SK-N-SH treated with all-trans-retinoic acid at 6 μM for 48 hours (cell line): ENCODE results near the gene CCDC177.

ENCODE experiments used
- ARNTL ChIP-seq: fragments of 450-650 bp; formaldehyde crosslinking; IDR thresholded peaks from 2 replicates; pipeline ENCODE4 v1.5.0; 2020; ENCODE audit warnings: low read depth, mild to moderate bottlenecking, moderate library complexity, borderline replicate concordance
- BACH2 ChIP-seq: fragments of 250-450 bp; sonication (Bioruptor Pico); IDR thresholded peaks from 2 replicates; pipeline ENCODE4 v1.9.0; 2021; ENCODE audit warnings: mild to moderate bottlenecking, borderline replicate concordance
- GLIS3 ChIP-seq: fragments of 250-450 bp; sonication (Bioruptor Pico); IDR thresholded peaks from 2 replicates; pipeline ENCODE4 v1.5.0; 2020; ENCODE audit warnings: mild to moderate bottlenecking, moderate library complexity
- PPARA ChIP-seq: fragments of 250-450 bp; sonication (Bioruptor Pico); IDR thresholded peaks from 2 replicates; pipeline ENCODE4 v1.5.0; 2020; ENCODE audit warnings: mild to moderate bottlenecking, borderline replicate concordance
- RARB ChIP-seq: fragments of 250-450 bp; sonication (Bioruptor Pico); IDR thresholded peaks from 2 replicates; pipeline ENCODE4 v1.8.0; 2021; ENCODE audit warnings: mild to moderate bottlenecking, moderate library complexity
- TCF4 ChIP-seq: fragments of 250-450 bp; sonication (Bioruptor Pico); IDR thresholded peaks from 2 replicates; pipeline ENCODE4 v1.8.0; 2021; ENCODE audit warnings: mild to moderate bottlenecking, moderate library complexity, borderline replicate concordance
- ZC3H10 ChIP-seq: fragments of 250-450 bp; sonication (Bioruptor Pico); IDR thresholded peaks from 2 replicates; pipeline ENCODE4 v1.5.1; 2021; ENCODE audit warnings: mild to moderate bottlenecking, moderate library complexity
- ZFP30 ChIP-seq: fragments of 450-650 bp; formaldehyde crosslinking; IDR thresholded peaks from 2 replicates; pipeline ENCODE4 v1.5.0; 2022; ENCODE audit warnings: mild to moderate bottlenecking, moderate library complexity
- ZNF8 ChIP-seq: fragments of 450-650 bp; formaldehyde crosslinking; IDR thresholded peaks from 2 replicates; pipeline ENCODE4 v1.5.0; 2020; ENCODE audit warnings: mild to moderate bottlenecking, moderate library complexity
- TF ChIP-seq, protein P1 (sequence below): fragments of 250-450 bp; sonication (Bioruptor Pico); IDR thresholded peaks from 2 replicates; pipeline ENCODE4 v1.8.0; 2020; ENCODE audit warnings: mild to moderate bottlenecking, moderate library complexity, borderline replicate concordance
- TF ChIP-seq, protein P2 (sequence below): fragments of 250-450 bp; sonication (Bioruptor Pico); IDR thresholded peaks from 2 replicates; pipeline ENCODE4 v1.5.1; 2020; ENCODE audit warnings: low read depth, mild to moderate bottlenecking, moderate library complexity
- TF ChIP-seq, protein P3 (sequence below): fragments of 250-450 bp; sonication (Bioruptor Pico); IDR thresholded peaks from 2 replicates; pipeline ENCODE4 v1.8.0; 2021; ENCODE audit warnings: low read depth, mild to moderate bottlenecking, moderate library complexity, borderline replicate concordance

DNA sequence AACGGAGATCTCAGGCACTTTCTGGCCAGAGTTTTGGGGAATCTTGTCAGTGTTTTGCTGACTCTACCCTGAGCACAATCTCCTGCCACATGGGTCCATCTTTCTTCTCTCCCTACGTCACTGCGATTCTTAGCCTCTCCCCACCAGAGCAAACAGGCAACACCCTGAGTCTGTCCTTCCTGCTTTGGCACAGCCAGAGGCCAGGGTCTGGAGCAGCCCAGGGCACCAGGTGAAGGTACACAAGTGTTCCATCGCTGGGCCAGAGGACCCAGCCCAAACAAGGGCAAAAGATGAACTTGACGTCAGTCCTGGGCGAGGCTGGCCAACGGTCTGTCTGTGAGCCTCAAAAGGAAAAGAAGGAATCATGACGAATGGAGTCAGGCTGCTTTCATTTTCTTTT lies 12.7 kb upstream of the CCDC177 start:
- no peak for TF ChIP-seq GLIS3 (CRISPR knock-in tag)
- TF ChIP-seq, protein P1, sequence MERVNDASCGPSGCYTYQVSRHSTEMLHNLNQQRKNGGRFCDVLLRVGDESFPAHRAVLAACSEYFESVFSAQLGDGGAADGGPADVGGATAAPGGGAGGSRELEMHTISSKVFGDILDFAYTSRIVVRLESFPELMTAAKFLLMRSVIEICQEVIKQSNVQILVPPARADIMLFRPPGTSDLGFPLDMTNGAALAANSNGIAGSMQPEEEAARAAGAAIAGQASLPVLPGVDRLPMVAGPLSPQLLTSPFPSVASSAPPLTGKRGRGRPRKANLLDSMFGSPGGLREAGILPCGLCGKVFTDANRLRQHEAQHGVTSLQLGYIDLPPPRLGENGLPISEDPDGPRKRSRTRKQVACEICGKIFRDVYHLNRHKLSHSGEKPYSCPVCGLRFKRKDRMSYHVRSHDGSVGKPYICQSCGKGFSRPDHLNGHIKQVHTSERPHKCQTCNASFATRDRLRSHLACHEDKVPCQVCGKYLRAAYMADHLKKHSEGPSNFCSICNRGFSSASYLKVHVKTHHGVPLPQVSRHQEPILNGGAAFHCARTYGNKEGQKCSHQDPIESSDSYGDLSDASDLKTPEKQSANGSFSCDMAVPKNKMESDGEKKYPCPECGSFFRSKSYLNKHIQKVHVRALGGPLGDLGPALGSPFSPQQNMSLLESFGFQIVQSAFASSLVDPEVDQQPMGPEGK (CRISPR knock-in tag): no peak
- TF ChIP-seq, protein P2, sequence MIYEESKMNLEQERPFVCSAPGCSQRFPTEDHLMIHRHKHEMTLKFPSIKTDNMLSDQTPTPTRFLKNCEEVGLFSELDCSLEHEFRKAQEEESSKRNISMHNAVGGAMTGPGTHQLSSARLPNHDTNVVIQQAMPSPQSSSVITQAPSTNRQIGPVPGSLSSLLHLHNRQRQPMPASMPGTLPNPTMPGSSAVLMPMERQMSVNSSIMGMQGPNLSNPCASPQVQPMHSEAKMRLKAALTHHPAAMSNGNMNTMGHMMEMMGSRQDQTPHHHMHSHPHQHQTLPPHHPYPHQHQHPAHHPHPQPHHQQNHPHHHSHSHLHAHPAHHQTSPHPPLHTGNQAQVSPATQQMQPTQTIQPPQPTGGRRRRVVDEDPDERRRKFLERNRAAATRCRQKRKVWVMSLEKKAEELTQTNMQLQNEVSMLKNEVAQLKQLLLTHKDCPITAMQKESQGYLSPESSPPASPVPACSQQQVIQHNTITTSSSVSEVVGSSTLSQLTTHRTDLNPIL (CRISPR knock-in tag): no peak
- no peak for TF ChIP-seq ARNTL
- TF ChIP-seq, protein P3, sequence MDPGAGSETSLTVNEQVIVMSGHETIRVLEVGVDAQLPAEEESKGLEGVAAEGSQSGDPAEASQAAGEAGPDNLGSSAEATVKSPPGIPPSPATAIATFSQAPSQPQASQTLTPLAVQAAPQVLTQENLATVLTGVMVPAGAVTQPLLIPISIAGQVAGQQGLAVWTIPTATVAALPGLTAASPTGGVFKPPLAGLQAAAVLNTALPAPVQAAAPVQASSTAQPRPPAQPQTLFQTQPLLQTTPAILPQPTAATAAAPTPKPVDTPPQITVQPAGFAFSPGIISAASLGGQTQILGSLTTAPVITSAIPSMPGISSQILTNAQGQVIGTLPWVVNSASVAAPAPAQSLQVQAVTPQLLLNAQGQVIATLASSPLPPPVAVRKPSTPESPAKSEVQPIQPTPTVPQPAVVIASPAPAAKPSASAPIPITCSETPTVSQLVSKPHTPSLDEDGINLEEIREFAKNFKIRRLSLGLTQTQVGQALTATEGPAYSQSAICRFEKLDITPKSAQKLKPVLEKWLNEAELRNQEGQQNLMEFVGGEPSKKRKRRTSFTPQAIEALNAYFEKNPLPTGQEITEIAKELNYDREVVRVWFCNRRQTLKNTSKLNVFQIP (CRISPR knock-in tag): no peak
- TF ChIP-seq BACH2 (CRISPR knock-in tag): no peak
- TF ChIP-seq ZC3H10: no peak
- no peak for TF ChIP-seq TCF4 (CRISPR knock-in tag)
- TF ChIP-seq PPARA (CRISPR knock-in tag): no peak
- TF ChIP-seq RARB (CRISPR knock-in tag): no peak
- TF ChIP-seq ZNF8 (CRISPR knock-in tag): no peak
- no peak for TF ChIP-seq ZFP30
